PC-3 (cell line): ENCODE measurements around the gene PRKCQ. TPM values are rescaled to one million over a fixed set of nuclear protein-coding genes. Genes with fewer than 3 reads are reported as not detected.

Experiments used
- ATAC-seq: fragments of 200-7000 bp; cut with Tn5 transposase; 2 replicates; pipeline ENCODE4 v1.9.1; 2020; ENCODE audit warnings: mild to moderate bottlenecking, moderate library complexity
- BruUV-seq: library from RNA; stranded (reverse); fragments of 400-500 nt; replicated peaks from 2 replicates; lab custom pipeline; 2021; lab: Mats Ljungman, UMichigan
- CTCF ChIA-PET: fragments of 300-600 bp; sonication (Branson Sonifier 250); formaldehyde crosslinking; loops from one replicate; lab custom pipeline; 2022; ENCODE audit warnings: antibody characterized with exemption; lab: Charles Lee
- POLR2A ChIA-PET: fragments of 300-600 bp; sonication (Branson Sonifier 250); formaldehyde crosslinking; loops from one replicate; lab custom pipeline; 2022; ENCODE audit warnings: antibody characterized with exemption; ENCODE audit not compliant: unreplicated experiment; lab: Charles Lee
- DNase-seq: peaks from one replicate; pipeline ENCODE4 v3.0.0-alpha.2; 2015
- H2AFZ ChIP-seq: fragments of 300-600 bp; sonication (generic); 2 replicates; pipeline ENCODE4 v1.6.0; 2016; ENCODE audit warnings: antibody characterized with exemption, low read length
- H3F3A ChIP-seq: fragments of 300-600 bp; sonication (generic); one replicate; pipeline ENCODE4 v1.6.0; 2017; ENCODE audit warnings: antibody characterized with exemption, low read length, control low read depth, mild to moderate bottlenecking; ENCODE audit not compliant: unreplicated experiment
- H3K27ac ChIP-seq: fragments of 300-600 bp; sonication (generic); 2 replicates; pipeline ENCODE4 v1.5.1; 2016; ENCODE audit warnings: mild to moderate bottlenecking, low read length
- H3K27me3 ChIP-seq: fragments of 300-600 bp; sonication (generic); 2 replicates; pipeline ENCODE4 v1.6.1; 2016; ENCODE audit warnings: low read length, mixed read lengths
- H3K36me3 ChIP-seq: fragments of 300-600 bp; sonication (generic); 2 replicates; pipeline ENCODE4 v1.6.1; 2016; ENCODE audit warnings: low read depth, mixed run types, low read length, mixed read lengths
- H3K4me1 ChIP-seq: fragments of 300-600 bp; sonication (generic); 2 replicates; pipeline ENCODE4 v1.5.1; 2016; ENCODE audit warnings: low read length; ENCODE audit not compliant: insufficient read depth
- H3K4me2 ChIP-seq: fragments of 300-600 bp; sonication (generic); 2 replicates; pipeline ENCODE4 v1.6.0; 2016; ENCODE audit warnings: low read length
- H3K4me3 ChIP-seq: fragments of 300-600 bp; sonication (generic); 2 replicates; pipeline ENCODE4 v1.5.1; 2016; ENCODE audit warnings: mild to moderate bottlenecking, low read length, mixed read lengths
- H3K79me2 ChIP-seq: fragments of 300-600 bp; sonication (generic); 2 replicates; pipeline ENCODE4 v1.6.1; 2017; ENCODE audit warnings: low read length, mixed read lengths
- H3K9ac ChIP-seq: fragments of 300-600 bp; sonication (generic); 2 replicates; pipeline ENCODE4 v1.6.0; 2016; ENCODE audit warnings: mild to moderate bottlenecking, low read length
- H3K9me2 ChIP-seq: fragments of 300-600 bp; sonication (generic); replicated peaks from 2 replicates; pipeline ENCODE4 v1.6.1; 2016; ENCODE audit warnings: mixed run types, low read length, mixed read lengths
- H3K9me3 ChIP-seq: fragments of 300-600 bp; sonication (generic); 2 replicates; pipeline ENCODE4 v1.6.1; 2016; ENCODE audit warnings: low read length, mixed read lengths
- H4K20me1 ChIP-seq: fragments of 300-600 bp; sonication (generic); 2 replicates; pipeline ENCODE4 v1.6.1; 2016; ENCODE audit warnings: low read length, mixed read lengths
- CTCF ChIP-seq: fragments of 300-600 bp; sonication (generic); conservative IDR thresholded peaks from 2 replicates; pipeline ENCODE4 v1.5.1; 2017; ENCODE audit warnings: antibody characterized with exemption, low read depth, mild to moderate bottlenecking, low read length
- EZH2 ChIP-seq: fragments of 300-600 bp; sonication (generic); IDR thresholded peaks from one replicate; pipeline ENCODE4 v1.6.1; 2017; ENCODE audit warnings: antibody characterized with exemption, mild to moderate bottlenecking, low read length; ENCODE audit not compliant: unreplicated experiment
- EZH2phosphoT487 ChIP-seq: fragments of 300-600 bp; sonication (generic); IDR thresholded peaks from 2 replicates; pipeline ENCODE4 v1.6.1; 2018; ENCODE audit warnings: mild to moderate bottlenecking, antibody characterized with exemption, low read length, borderline replicate concordance
- intact Hi-C: fragments of 100-400 bp; cut with micrococcal nuclease; formaldehyde crosslinking; loops from 2 replicates; pipeline ENCODE4 v1.9.0; 2023
- total RNA-seq: library from RNA; depleted of rRNA; stranded (reverse); fragments of >200 nt; gene quantifications from 2 replicates; pipeline ENCODE4 v1.2.3, GENCODE V29; 2014

PRKCQ gene
- total RNA-seq, 1 experiment from 2014 or later: not detected

- H3K4me1 ChIP-seq: no peaks in the 10 kb centered on the region
- POLR2A ChIA-PET: no interaction called here
- no peaks in the 10 kb centered on the region for H3K9me2 ChIP-seq
- TF ChIP-seq EZH2 (no peak), EZH2phosphoT487 (no peak), CTCF (no peak)
- no peak overlapping the region for H2AFZ ChIP-seq
- H3K9ac ChIP-seq: no peak overlapping the region
- no peaks in the 10 kb centered on the region for H3K27me3 ChIP-seq
- ATAC-seq (no peak), DNase-seq (no peak)
- no peak overlapping the region for H3K4me2 ChIP-seq
- no peak overlapping the region for H3K4me3 ChIP-seq
- H3K36me3 ChIP-seq: no peaks in the 10 kb centered on the region
- CTCF ChIA-PET: no interaction called here
- BruUV-seq: no TSS peak
- no peaks in the 10 kb centered on the region for H3K79me2 ChIP-seq
- intact Hi-C loops: no loop called here
- H4K20me1 ChIP-seq: no peaks in the 10 kb centered on the region
- H3K27ac ChIP-seq: no peak overlapping the region
- H3F3A ChIP-seq: no peaks in the 10 kb centered on the region
- H3K9me3 ChIP-seq: no peaks in the 10 kb centered on the region
Measured at GRCh38 chr10:6612371-6612770, 32.3 kb upstream of the PRKCQ start.

- POLR2A ChIA-PET: no interaction called here
Measured at GRCh38 chr10:6610647-6611046, 30.6 kb upstream of the PRKCQ start.

GRCh38 chr10:6609625-6610024 lies 29.5 kb upstream of the PRKCQ start:
- no peaks in the 10 kb centered on the region for H3K36me3 ChIP-seq
- H3F3A ChIP-seq: no peaks in the 10 kb centered on the region
- no peak overlapping the region for H3K4me3 ChIP-seq
- intact Hi-C loops: no loop called here
- no peak overlapping the region for H3K9ac ChIP-seq
- H3K27ac ChIP-seq: no peak overlapping the region
- H3K9me2 ChIP-seq: no peaks in the 10 kb centered on the region
- POLR2A ChIA-PET: no interaction called here
- no peak overlapping the region for H3K4me2 ChIP-seq
- no peaks in the 10 kb centered on the region for H3K9me3 ChIP-seq
- TF ChIP-seq EZH2phosphoT487 (no peak), EZH2 (no peak), CTCF (no peak)
- H3K4me1 ChIP-seq: no peaks in the 10 kb centered on the region
- ATAC-seq (no peak), DNase-seq (no peak)
- H4K20me1 ChIP-seq: no peaks in the 10 kb centered on the region
- CTCF ChIA-PET: no interaction called here
- H3K27me3 ChIP-seq: peaks cover 8% of the 10 kb centered on the region; the same call in 1 of the 2 replicates
- no peaks in the 10 kb centered on the region for H3K79me2 ChIP-seq
- BruUV-seq: no TSS peak
- no peak overlapping the region for H2AFZ ChIP-seq

More at GRCh38 chr10:6610647-6611046, 30.6 kb upstream of the PRKCQ start:
- no peak for ATAC-seq
- H2AFZ ChIP-seq: no peak overlapping the region
- H3K27me3 ChIP-seq: no peaks in the 10 kb centered on the region
- no TSS peak for BruUV-seq
- no peak overlapping the region for H3K4me3 ChIP-seq
- H3F3A ChIP-seq: no peaks in the 10 kb centered on the region
- H3K4me1 ChIP-seq: no peaks in the 10 kb centered on the region
- CTCF ChIA-PET: no interaction called here
- no peak overlapping the region for H3K4me2 ChIP-seq
- H3K9ac ChIP-seq: no peak overlapping the region
- TF ChIP-seq CTCF: no peak
- no peak for TF ChIP-seq EZH2
- no peak for TF ChIP-seq EZH2phosphoT487
- DNase-seq: no peak
- H3K27ac ChIP-seq: no peak overlapping the region
- intact Hi-C loops: no loop called here
- no peaks in the 10 kb centered on the region for H3K9me2 ChIP-seq
- no peaks in the 10 kb centered on the region for H4K20me1 ChIP-seq
- no peaks in the 10 kb centered on the region for H3K9me3 ChIP-seq
- H3K79me2 ChIP-seq: no peaks in the 10 kb centered on the region
- H3K36me3 ChIP-seq: no peaks in the 10 kb centered on the region
